CD4-positive, alpha-beta T cell treated with Interleukin-15 for 4 hours (primary cell): Measurements from ENCODE around the gene RAB6A.

Source experiments
- DNase-seq: peaks from one replicate; pipeline ENCODE4 v3.0.0-alpha.2; 2020; ENCODE audit warnings: low spot score

The RAB6A gene

GRCh38 chr11:73652856-73653559 is 107.9 kb downstream of the RAB6A start:
- DNase-seq, result no peak

GRCh38 chr11:73652046-73652730 is 108.7 kb downstream of the RAB6A start:
- no peak for DNase-seq

- DNase-seq, result no peak
Measured at GRCh38 chr11:73651661-73652045, 109.2 kb downstream of the RAB6A start.

GRCh38 chr11:73651252-73651651 is 109.6 kb downstream of the RAB6A start:
- DNase-seq, result no peak

GRCh38 chr11:73650400-73650799 is 110.5 kb downstream of the RAB6A start:
- DNase-seq, result no peak

GRCh38 chr11:73649206-73649605 is 111.7 kb downstream of the RAB6A start:
- no peak for DNase-seq

GRCh38 chr11:73648571-73649046 is 112.3 kb downstream of the RAB6A start:
- no peak for DNase-seq

- DNase-seq, result no peak
Measured at GRCh38 chr11:73648121-73648520, 112.8 kb downstream of the RAB6A start.

GRCh38 chr11:73647459-73648100 is 113.3 kb downstream of the RAB6A start:
- peak; percentile 95 for DNase-seq

GRCh38 chr11:73645972-73646631 is 114.8 kb downstream of the RAB6A start, which contains the start of gene PLEKHB1:
Gene PLEKHB1, plus strand, starts transcription at chr11:73646581. Its CDS starts 28 bp downstream, at chr11:73646609.
- no peak for DNase-seq

GRCh38 chr11:73645121-73645969 is 115.5 kb downstream of the RAB6A start:
- DNase-seq, result no peak

- no peak for DNase-seq
Measured at GRCh38 chr11:73641668-73642067, 119.2 kb downstream of the RAB6A start.

GRCh38 chr11:73640592-73640991 is 120.3 kb downstream of the RAB6A start:
- DNase-seq, result no peak

GRCh38 chr11:73637012-73637411 is 123.9 kb downstream of the RAB6A start:
- DNase-seq, result no peak

GRCh38 chr11:73636249-73636648 is 124.6 kb downstream of the RAB6A start:
- no peak for DNase-seq

- no peak for DNase-seq
Measured at GRCh38 chr11:73635721-73636120, 125.2 kb downstream of the RAB6A start.

GRCh38 chr11:73633999-73634398 is 126.9 kb downstream of the RAB6A start:
- no peak for DNase-seq

GRCh38 chr11:73632996-73633395 is 127.9 kb downstream of the RAB6A start:
- no peak for DNase-seq

GRCh38 chr11:73629907-73630306 is 131.0 kb downstream of the RAB6A start:
- DNase-seq, result no peak

GRCh38 chr11:73625696-73626318 is 135.1 kb downstream of the RAB6A start:
- DNase-seq, result peak; percentile 72
